HG03175 (cell line): ENCODE results near the gene COL1A1.

ENCODE experiments used
- ATAC-seq: cut with Tn5 transposase; IDR thresholded peaks from one replicate; pipeline ENCODE4 v1.9.1; 2021; ENCODE audit warnings: mild to moderate bottlenecking, moderate library complexity; ENCODE audit not compliant: unreplicated experiment

Gene COL1A1

DNA sequence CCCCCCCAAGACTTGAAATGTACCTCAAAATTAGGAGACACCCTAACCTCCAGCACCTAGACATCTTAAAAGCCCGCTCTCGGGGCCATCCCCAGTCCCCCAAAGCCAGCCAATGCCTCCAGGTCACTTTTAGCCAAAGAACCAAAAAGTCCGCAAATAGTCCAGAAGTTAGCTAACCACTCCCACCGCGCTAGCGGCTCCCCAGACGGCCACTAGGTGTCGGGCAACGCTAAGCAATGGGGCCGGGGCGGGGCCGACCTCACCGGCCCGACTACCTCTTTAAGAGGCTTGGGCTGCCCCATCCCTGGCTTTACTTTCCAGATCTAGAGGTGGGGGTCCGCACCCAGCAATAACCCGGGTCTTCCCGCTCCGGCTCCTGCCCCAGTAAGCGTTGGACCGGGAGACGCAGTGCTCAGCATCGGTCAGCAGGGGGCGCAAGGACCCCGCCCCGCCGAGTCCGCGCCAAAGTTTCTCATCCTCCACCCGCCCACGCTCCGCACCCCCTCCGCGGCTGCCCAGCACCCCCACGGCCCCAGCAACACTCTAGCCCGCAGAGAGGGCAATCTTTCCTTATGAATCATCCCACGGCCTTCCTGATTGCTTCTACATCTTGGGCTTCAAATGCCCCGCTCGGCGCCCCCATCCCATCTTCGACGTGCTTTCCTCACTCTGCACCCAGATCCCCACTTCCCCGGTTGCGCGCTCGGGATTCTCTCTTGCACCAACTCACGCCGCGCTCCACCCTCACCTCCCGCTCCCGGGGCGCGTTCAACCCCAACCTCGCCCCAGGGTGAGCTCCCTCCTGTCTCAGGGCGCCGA is 765 bp downstream of the COL1A1 start:
- ATAC-seq: peak; percentile 65

DNA sequence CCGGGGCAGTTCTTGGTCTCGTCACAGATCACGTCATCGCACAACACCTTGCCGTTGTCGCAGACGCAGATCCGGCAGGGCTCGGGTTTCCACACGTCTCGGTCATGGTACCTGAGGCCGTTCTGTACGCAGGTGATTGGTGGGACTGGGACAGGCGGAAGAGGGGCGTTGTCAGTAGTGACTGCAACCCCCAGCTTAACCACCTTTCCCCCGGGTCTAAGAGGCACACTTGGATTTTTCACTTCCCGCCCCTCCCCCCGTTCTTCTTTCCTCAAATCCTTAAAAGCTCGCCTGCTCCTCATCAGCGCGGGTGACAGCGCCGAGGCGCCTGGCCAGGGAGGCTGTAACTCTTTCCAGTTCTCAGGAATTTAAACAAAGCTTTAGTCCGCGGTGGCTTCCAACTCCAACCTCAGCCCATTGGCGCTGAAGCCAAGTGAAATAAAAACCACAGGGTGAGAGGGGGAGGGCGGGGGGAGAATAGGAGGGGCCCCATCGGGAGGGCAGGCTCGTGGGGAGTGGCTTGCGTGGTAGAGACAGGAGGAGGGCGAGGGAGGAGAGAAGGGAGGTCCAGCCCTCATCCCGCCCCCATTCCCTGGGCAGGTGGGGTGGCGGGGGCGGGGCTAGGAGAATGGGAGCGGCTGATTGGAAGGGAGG is 1.5 kb downstream of the COL1A1 start:
- peak; percentile 41 for ATAC-seq

DNA sequence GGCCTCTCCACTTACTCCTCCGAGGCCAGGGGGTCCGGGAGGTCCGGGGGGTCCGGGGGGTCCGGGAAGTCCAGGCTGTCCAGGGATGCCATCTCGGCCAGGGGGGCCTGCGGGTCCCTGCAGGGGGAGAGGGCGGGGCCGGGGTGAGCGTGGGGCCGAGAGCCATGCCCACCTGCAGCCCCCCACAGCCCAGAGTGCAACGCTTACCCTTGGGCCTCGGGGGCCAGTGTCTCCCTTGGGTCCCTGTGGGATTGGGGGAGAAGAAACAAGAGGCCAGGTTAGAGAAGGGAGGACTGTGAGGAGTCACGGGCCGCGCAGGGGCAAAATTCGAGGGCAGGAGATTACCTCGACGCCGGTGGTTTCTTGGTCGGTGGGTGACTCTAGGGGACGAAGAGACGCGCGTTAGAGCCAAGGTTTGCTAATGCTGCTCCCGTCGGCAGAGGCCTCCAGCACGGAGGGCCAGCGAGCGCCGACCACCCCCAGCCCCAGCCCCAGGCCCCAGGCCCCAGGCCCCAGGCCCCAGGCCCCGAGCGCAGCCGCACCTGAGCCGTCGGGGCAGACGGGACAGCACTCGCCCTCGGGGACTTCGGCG is 2.1 kb downstream of the COL1A1 start:
- ATAC-seq: no peak

DNA sequence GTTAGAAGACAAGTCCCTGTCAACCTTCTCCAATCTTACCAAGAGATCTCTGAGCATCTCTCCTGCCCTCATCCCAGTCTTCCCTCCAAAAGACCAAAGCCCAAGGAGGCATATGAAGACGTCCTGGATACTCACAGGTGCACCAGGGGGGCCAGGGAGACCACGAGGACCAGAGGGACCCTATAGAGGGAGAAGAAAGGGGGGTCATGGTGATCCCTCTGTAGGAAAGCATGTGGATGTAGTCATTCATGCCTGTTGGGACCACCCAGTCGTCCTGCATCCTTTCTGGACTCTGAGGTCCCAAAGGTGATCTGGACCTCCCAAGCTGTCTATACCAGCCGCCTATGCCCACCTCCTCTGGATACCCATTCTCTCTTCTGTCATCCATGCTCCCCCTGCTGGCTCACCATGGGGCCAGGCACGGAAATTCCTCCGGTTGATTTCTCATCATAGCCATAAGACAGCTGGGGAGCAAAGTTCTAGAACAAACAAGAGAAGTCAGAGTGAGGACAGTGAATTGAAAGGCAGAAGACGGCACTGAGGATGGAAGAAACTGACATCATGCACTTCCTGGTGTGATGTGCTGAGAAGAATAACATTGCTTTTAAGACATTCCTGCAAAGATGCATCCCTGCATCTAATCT is 3.3 kb downstream of the COL1A1 start:
- no peak for ATAC-seq

DNA sequence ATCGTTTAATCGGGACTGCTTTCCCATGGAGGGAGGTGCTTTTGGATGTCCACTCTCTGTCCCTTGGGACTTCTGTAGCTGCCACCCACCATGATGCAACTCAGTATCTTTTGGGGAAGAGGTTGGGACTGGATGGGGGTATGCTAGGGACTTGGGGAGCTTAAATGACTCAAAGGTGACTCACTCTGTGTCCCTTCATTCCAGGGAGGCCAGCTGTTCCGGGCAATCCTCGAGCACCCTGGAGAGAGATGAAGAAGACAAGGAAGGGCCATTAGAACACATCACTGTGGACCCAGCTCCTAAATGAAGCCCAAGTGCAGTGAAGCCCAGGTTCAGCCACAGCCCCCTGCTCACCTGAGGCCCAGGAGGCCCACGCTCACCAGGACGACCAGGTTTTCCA is 4.6 kb downstream of the COL1A1 start:
- ATAC-seq: no peak

GRCh38 chr17:50196036-50196435 is 5.4 kb downstream of the COL1A1 start:
- no peak for ATAC-seq

DNA sequence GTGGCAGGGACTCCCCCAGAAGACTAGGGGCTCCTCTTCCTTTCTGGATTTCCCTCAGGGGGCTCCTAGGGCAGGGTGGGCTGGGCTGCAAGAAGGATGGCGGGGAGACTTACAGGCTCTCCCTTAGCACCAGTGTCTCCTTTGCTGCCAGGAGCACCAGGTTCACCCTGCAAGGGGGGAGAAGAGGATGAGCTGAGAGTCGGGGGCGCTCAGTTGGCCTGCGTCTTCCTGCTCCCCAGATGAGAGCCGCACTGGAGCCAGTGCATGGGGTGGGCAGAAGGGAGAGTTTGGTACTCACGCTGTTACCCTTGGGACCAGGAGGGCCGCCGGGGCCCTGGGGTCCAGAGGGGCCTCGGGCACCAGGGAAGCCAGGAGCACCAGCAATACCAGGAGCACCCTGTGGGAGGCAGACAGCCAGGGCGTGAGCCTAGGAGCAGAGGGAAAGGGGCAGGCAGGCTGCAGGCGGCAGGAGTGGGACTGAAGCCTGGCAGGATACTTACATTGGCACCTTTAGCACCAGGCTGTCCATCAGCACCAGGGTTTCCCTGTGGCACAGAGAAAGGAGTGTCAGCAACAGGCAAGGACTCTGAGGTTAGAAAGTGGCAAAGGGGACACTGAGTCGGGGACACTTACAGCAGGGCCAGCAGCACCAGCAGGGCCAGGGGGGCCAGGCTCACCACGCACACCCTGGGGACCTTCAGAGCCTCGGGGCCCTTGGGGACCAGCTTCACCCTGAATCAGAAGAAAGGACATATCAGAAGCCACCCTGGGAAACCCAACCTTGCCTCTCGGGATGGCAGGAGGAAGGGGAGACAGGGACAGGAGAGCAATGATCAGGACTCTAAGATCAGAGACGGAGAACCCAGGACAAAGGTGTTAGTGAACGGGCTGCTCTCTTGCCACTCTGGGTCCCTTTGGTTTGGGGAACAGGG is 6.2 kb downstream of the COL1A1 start:
- no peak for ATAC-seq

- no peak for ATAC-seq
These were observed 7.1 kb downstream of the COL1A1 start for GRCh38 chr17:50194140-50194933.

- no peak for ATAC-seq
These were observed 8.7 kb downstream of the COL1A1 start for GRCh38 chr17:50192618-50193291.

GRCh38 chr17:50192144-50192617 is 9.2 kb downstream of the COL1A1 start:
- ATAC-seq: no peak

GRCh38 chr17:50191359-50192143 is 9.9 kb downstream of the COL1A1 start:
- no peak for ATAC-seq

GRCh38 chr17:50190603-50191358 is 10.7 kb downstream of the COL1A1 start:
- ATAC-seq: no peak

DNA sequence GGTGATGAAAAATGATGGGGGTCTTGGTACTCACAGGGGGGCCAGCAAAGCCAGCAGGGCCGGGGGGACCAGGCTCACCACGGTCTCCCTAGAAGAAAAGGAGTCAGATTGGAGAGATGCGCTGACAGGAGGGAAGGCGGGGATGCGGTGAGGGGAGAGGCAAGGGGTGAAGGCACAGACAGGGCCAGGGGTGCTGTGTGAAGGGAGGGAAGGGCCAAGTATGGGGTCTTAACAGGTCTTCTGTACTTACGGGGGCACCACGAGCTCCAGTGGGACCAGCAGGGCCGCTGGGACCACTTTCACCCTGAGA is 11.2 kb downstream of the COL1A1 start:
- no peak for ATAC-seq

- no peak for ATAC-seq
These were observed 11.7 kb downstream of the COL1A1 start for GRCh38 chr17:50189550-50190292.

GRCh38 chr17:50188921-50189549 is 12.4 kb downstream of the COL1A1 start:
- ATAC-seq: no peak

GRCh38 chr17:50188531-50188920 is 12.9 kb downstream of the COL1A1 start:
- no peak for ATAC-seq
